ENCODE measurements around the gene DESI2.
"Not testable (repeated sequence)": the region's sequence is repeated elsewhere in the genome, so short reads cannot be mapped to it uniquely, and the experiment has no call there.

The DESI2 gene

GRCh38 chr1:244704107-244704506, 51.2 kb downstream of the DESI2 start:
- no peak for DNase-seq (ENCODE audit: low read depth, low spot score)

DNA sequence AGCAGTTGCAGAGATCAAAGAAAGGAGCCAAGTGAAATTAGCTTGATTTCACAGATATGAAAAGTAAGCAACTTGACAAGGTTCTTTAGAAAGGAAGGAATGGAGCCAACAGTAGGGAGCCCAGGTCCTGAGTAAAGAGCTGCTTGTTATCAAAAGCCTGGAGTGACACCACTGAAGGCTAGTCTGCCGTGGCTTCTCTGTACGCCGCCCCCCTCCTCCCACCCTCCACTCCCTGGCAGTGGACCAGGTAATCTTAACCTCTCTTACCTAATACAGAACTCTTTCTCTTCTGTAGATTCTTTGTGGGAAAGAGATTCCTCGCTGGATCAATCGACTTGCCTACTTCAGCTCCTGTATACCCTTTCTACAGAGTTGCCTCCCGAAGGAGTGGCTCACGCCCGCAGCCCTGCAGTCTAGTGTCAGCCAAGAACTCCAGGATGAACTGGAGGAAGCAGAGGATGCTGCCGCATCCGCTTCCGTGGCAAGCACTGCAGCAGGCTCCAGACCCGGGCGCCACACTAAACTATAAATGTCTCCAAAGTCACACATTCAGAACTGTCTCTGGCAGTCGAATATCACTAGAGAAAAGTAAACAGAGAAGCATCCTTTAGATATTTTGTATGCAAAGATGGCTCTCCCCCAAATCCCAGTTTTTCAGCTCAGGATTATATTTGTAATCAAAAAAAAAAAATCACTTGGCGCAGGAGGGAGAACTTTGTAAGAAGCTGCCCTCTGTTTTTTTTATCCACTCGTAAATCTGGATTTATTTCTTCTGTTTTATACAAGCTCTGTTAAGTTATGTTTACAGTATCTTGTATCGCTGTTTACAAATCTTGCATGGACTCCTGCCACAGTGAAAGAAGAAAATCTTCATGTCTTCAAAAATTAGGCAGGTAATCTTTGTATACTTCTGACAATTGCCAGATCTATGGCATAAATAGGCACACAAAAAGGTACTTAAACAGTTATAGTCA, 52.6 kb downstream of the DESI2 start:
- DNase-seq (ENCODE audit: low read depth, low spot score) = no peak

- no peak for DNase-seq (ENCODE audit: low read depth, low spot score)
These were observed 56.1 kb downstream of the DESI2 start for GRCh38 chr1:244709076-244709475.

DNA sequence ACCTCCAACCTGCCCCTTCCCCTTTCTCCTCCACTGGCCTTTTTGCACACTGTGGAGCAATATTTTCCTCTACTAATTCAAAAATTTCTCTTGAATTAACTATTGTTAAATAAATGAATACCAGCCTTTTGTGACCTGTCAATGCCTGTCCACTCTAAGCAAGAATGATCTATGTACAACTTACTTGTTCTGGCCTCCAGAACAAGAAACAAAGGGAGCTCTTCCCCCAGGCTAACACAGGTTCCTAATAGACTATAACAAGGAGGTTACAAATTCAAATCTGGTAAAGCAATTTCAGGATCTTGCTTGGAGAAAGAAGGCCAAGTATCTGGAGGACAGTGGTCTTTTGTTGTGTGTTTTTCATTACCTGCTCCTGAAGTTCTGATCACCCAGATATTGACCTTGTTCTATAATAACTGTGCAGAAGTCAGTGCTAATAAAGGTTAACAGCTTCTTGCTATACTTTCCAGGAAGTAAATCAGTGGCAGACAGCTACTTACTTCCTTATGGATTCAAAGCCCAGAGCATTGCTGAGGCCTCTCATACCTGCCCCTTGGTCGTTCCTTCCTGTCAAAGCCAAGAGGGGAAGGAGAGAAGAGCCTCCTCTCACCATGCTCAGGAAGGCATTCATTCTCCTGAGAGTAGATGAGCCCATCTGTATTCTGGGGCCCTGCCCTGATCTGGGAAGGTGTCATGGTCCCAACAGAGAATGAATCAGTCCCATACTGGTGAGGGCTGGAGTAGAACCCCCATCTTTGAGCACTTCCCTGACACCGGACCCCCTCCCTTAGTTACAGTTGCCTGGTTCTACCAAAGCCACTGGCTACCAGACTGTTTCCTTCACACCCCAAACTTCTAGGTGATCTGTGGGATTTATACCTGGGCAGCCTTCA, 56.8 kb downstream of the DESI2 start:
- DNase-seq (ENCODE audit: low read depth, low spot score) = no peak

GRCh38 chr1:244710474-244711062, 57.6 kb downstream of the DESI2 start:
- no peak for DNase-seq (ENCODE audit: low read depth, low spot score)

- no peak for DNase-seq (ENCODE audit: low read depth, low spot score)
These were observed 59.7 kb downstream of the DESI2 start for GRCh38 chr1:244712669-244713068.

GRCh38 chr1:244713332-244713731, 60.4 kb downstream of the DESI2 start:
- DNase-seq (ENCODE audit: low read depth, low spot score) = no peak

- DNase-seq (ENCODE audit: low read depth, low spot score) = no peak
These were observed 75.0 kb downstream of the DESI2 start for GRCh38 chr1:244727871-244728474.

DNA sequence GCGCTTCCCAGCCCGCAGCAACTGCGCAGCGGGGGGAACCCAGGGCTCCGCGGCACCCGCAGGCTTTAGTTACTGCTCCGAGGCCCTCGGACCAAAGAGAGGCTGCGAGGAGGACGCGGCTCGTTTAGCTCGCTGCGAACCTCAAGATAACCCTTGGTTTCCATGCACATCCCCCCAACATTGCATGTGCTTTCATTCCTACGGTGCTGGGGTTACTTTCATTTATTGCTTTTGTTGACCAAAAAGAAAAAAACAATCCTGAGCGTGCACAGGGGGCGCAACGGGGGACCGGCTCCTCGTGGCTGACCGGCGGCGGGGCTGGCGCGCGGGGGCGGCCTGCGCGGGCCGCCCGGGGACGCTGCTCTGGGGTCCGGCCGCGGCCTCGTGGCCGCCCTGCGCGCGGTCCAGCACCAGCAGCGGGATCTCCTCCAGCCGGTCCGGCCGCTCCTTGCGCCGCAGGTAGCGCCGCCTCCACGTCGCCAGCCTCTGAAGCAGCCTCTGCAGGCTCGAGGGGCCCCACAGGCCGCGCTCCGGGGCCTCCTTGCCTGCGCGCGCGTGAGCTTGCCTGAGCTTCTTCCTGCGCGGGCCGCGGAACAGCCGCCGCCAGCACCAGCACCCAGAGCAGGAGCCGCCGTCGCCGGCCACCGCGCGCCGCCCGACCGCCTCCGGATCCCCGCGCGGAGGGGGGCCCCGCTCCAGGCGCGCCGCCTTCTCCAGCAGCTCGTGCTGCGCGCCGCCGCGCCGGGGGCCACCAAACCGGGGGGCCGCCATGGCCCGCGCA, 77.4 kb downstream of the DESI2 start:
- DNase-seq (ENCODE audit: low read depth, low spot score) = peak; percentile 9

DNA sequence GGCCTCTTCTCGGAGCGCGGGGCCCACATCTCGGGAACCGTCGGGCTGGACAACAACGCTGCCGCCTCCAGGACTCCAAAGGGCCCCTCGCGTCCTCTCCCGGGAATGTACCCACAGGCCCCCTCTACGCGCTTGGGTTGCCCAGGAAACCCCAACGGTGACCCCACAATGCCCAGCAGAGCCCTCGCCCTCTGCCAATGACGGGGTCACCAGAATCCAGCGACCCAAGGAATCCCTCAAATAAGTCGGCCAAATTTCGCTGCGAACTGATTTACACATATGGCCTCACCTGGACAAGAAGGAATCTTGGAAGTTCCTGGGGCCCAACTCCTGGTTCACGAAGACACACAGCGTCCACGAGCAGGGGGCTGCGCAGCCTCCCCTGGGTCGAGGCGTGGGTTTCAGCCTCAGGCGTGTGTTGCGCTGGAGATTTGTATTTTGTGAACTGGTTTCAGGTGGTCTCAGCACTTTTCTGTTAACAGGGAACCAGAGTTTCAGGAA, 78.1 kb downstream of the DESI2 start:
- no peak for DNase-seq (ENCODE audit: low read depth, low spot score)

- no peak for DNase-seq (ENCODE audit: low read depth, low spot score)
These were observed 78.7 kb downstream of the DESI2 start for GRCh38 chr1:244731651-244732050.

- no peak for DNase-seq (ENCODE audit: low read depth, low spot score)
These were observed 80.0 kb downstream of the DESI2 start for GRCh38 chr1:244732851-244733450.

DNA sequence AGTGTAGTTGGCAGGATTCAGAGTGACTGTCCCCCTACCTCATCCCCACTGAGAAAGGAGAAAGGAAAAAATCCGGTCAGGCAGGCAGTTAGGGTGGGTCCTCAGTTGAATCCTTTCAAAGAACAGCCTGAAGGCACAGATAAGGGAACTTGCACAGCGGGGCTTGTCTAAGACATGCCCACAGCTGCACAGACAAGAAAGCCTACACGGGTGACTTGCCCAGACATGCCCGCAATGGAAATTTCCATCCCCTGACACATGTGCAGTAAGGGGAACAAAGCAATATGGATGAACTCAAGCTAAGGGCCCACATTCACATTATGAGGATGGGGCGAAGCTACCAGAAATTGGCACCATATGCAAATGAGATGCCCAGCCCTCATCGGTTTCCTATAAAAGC, 82.5 kb downstream of the DESI2 start:
- DNase-seq (ENCODE audit: low read depth, low spot score) = no peak

DNA sequence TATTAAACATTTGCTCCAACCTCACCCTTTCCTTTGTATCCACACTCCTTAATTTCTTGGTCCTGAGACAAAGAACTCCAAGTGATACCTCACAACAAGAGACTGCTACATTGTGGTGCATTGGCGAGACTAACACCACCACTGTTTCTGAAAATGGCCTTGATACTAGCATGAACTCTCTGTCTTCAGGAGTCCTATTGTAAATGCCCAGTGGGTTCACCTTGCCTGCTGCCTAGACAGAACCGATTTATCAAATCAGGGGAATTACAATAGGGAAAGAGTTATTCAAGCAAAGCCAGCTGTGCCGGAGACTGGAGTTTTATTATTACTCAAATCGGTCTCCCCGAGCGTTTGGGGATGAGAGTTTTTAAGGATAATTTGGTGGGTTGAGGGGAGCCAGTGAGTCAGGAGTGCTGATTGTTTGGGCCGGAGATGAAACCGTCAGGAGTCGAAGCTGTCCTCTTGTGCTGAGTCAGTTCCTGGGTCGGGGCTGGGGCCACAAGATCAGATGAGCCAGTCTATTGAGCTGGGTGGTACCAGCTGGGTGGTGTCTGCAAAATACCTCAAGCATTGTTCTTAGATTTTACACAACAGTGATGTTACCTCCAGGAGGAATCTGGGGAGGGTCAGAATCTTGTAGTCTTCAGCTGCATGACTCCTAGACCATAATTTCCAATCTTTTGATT, 83.1 kb downstream of the DESI2 start:
- no peak for DNase-seq (ENCODE audit: low read depth, low spot score)

- DNase-seq (ENCODE audit: low read depth, low spot score) = not testable (repeated sequence)
These were observed 86.2 kb downstream of the DESI2 start for GRCh38 chr1:244739140-244739539.

DNA sequence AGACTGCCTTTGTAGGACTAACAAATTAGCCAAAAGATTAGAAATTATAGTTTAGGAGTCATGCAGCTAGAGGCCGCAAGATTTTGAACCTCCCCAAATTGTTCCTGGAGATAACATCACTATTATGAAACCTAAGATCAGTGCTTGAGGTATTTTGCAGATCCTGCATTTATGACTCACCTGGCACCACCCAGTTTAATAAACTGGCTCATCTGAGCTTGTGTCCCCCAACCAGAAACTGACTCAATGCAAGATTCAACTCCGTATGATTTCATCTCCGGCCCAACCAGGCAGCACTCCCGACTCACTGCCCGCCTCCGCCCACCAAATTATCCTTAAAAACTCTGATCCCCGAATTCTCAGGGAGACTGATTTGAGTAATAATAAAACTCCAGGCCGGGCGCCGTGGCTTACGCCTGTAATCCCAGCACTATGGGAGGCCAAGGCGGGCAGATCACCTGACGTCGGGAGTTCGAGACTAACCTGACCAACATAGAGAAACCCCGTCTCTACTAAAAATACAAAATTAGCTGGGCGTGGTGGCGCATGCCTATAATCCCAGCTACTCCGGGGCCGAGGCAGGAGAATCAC, 87.2 kb downstream of the DESI2 start:
- DNase-seq (ENCODE audit: low read depth, low spot score) = not testable (repeated sequence)

GRCh38 chr1:244741692-244742091, 88.8 kb downstream of the DESI2 start:
- no peak for DNase-seq (ENCODE audit: low read depth, low spot score)

DNA sequence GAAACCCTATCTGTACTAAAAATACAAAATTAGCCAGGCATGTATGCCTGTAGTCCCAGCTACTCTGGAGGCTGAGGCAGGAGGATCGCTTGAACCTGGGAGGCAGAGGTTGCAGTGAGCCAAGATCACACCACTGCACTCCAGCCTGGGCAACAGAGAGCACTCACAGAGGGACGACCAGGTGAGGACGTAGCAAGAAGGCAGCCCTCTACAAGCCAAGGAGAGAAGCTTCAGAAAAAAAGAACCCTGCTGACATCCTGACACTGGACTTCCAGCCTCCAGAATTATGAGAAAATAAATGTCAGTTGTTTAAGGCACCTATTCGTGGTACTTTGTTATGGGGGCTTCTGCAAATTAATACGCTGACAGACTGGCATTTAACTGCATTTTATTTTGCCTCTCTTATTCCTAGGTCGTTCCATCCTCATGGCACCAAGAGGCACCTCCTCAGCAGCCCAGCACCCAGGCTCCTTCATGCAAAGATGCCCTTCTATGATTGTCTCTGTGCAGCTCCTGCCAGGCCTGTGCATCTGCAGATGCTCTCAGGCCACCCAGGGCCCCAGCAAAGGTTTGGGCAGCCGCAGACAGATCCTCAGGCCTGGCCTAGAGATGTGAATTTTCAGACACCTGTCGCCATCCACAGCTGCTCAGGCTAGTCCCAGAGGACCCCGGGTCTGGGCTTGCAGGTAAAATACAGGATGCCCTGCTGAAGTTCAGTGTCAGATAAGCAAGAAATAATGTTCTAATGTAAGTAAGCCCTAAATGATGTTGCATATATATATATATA, 96.5 kb downstream of the DESI2 start:
- no peak for DNase-seq (ENCODE audit: low read depth, low spot score)

Data from smooth muscle cell of the brain vasculature (primary cell).